ENCODE results near the gene OSBPL1A.
"Not testable (repeated sequence)": the region's sequence is repeated elsewhere in the genome, so short reads cannot be mapped to it uniquely, and the experiment has no call there.

The OSBPL1A gene

GRCh38 chr18:24176727-24177416 is 220.8 kb downstream of the OSBPL1A start:
- DNase-seq = peak; percentile 39

- DNase-seq = no peak
Measured at GRCh38 chr18:24173997-24174396, 223.6 kb downstream of the OSBPL1A start.

GRCh38 chr18:24170360-24170759 is 227.3 kb downstream of the OSBPL1A start:
- no peak for DNase-seq

GRCh38 chr18:24168496-24168895 is 229.1 kb downstream of the OSBPL1A start:
- no peak for DNase-seq

GRCh38 chr18:24161304-24161703 is 236.3 kb downstream of the OSBPL1A start:
- DNase-seq = no peak

GRCh38 chr18:24160086-24160485 is 237.5 kb downstream of the OSBPL1A start:
- no peak for DNase-seq

- DNase-seq = no peak
Measured at GRCh38 chr18:24157855-24158254, 239.8 kb downstream of the OSBPL1A start.

GRCh38 chr18:24153397-24153796 is 244.2 kb downstream of the OSBPL1A start:
- no peak for DNase-seq

GRCh38 chr18:24149591-24149990 is 248.0 kb downstream of the OSBPL1A start:
- not testable (repeated sequence) for DNase-seq

- no peak for DNase-seq
Measured at GRCh38 chr18:24142376-24142775, 255.2 kb downstream of the OSBPL1A start.

- no peak for DNase-seq
Measured at GRCh38 chr18:24140697-24141096, 256.9 kb downstream of the OSBPL1A start.

- peak; percentile 72 for DNase-seq
Measured at GRCh38 chr18:24138789-24139616, 258.6 kb downstream of the OSBPL1A start, which contains the start of gene CABYR. TSS of gene CABYR (plus strand) at chr18:24139062. CDS start at chr18:24143115, 4,053 bp downstream.

- DNase-seq = no peak
Measured at GRCh38 chr18:24138409-24138788, 259.2 kb downstream of the OSBPL1A start.

- no peak for DNase-seq
Measured at GRCh38 chr18:24136967-24137373, 260.7 kb downstream of the OSBPL1A start.

GRCh38 chr18:24130494-24130893 is 267.1 kb downstream of the OSBPL1A start:
- no peak for DNase-seq

- DNase-seq = no peak
Measured at GRCh38 chr18:24128700-24129099, 268.9 kb downstream of the OSBPL1A start.

GRCh38 chr18:24127735-24128134 is 269.9 kb downstream of the OSBPL1A start:
- DNase-seq = no peak

- DNase-seq = no peak
Measured at GRCh38 chr18:24126155-24126961, 271.3 kb downstream of the OSBPL1A start.

- DNase-seq = no peak
Measured at GRCh38 chr18:24121625-24122024, 276.0 kb downstream of the OSBPL1A start.

- DNase-seq = no peak
Measured at GRCh38 chr18:24120676-24121075, 276.9 kb downstream of the OSBPL1A start.

- peak; percentile 85 for DNase-seq
Measured at GRCh38 chr18:24118750-24119577, 278.7 kb downstream of the OSBPL1A start.

- no peak for DNase-seq
Measured at GRCh38 chr18:24115628-24116027, 282.0 kb downstream of the OSBPL1A start.

All from NCI-H748 treated with DMSO at 0.1 percent for 48 hours (cell line).